HEK293 (cell line): Measurements from ENCODE around the gene MED29.

Experiments used
- FEZF1 ChIP-seq: fragments of 450-650 bp; formaldehyde crosslinking; IDR thresholded peaks from 2 replicates; pipeline ENCODE4 v1.5.1; 2016; ENCODE audit warnings: missing biosample characterization, missing genetic modification characterization
- GFI1B ChIP-seq: fragments of 450-650 bp; formaldehyde crosslinking; IDR thresholded peaks from 2 replicates; pipeline ENCODE4 v1.5.1; 2016; ENCODE audit warnings: missing biosample characterization, missing genetic modification characterization
- GLI2 ChIP-seq: fragments of 450-650 bp; formaldehyde crosslinking; IDR thresholded peaks from 2 replicates; pipeline ENCODE4; 2017; ENCODE audit warnings: missing biosample characterization, missing genetic modification characterization, low read depth, borderline replicate concordance
- HOXC10 ChIP-seq: sonication (generic); formaldehyde crosslinking; IDR thresholded peaks from 2 replicates; pipeline ENCODE4 v1.8.1; 2023; ENCODE audit warnings: mild to moderate bottlenecking, missing genetic modification reagents
- MYNN ChIP-seq: fragments of 450-650 bp; formaldehyde crosslinking; IDR thresholded peaks from 2 replicates; pipeline ENCODE4 v1.5.1; 2016; ENCODE audit warnings: missing biosample characterization, missing genetic modification characterization, borderline replicate concordance
- MZF1 ChIP-seq: fragments of 450-650 bp; formaldehyde crosslinking; IDR thresholded peaks from 2 replicates; pipeline ENCODE4 v1.5.1; 2017; ENCODE audit warnings: missing biosample characterization, missing genetic modification characterization, borderline replicate concordance
- TSHZ1 ChIP-seq: fragments of 450-650 bp; formaldehyde crosslinking; IDR thresholded peaks from 2 replicates; pipeline ENCODE4 v1.5.1; 2016; ENCODE audit warnings: missing biosample characterization, missing genetic modification characterization, borderline replicate concordance
- YY2 ChIP-seq: fragments of 450-650 bp; formaldehyde crosslinking; IDR thresholded peaks from 2 replicates; pipeline ENCODE4 v1.5.1; 2016; ENCODE audit warnings: missing biosample characterization, missing genetic modification characterization
- ZEB2 ChIP-seq: fragments of 450-650 bp; formaldehyde crosslinking; IDR thresholded peaks from 2 replicates; pipeline ENCODE4 v1.5.1; 2016; ENCODE audit warnings: missing biosample characterization, missing genetic modification characterization
- ZNF112 ChIP-seq: fragments of 450-650 bp; formaldehyde crosslinking; IDR thresholded peaks from 2 replicates; pipeline ENCODE4 v1.5.0; 2017; ENCODE audit warnings: missing biosample characterization, missing genetic modification characterization
- ZNF138 ChIP-seq: fragments of 450-650 bp; formaldehyde crosslinking; IDR thresholded peaks from 2 replicates; pipeline ENCODE4 v1.5.1; 2016; ENCODE audit warnings: missing biosample characterization, missing genetic modification characterization, borderline replicate concordance
- ZNF169 ChIP-seq: fragments of 450-650 bp; formaldehyde crosslinking; IDR thresholded peaks from 2 replicates; pipeline ENCODE4 v1.5.1; 2016; ENCODE audit warnings: missing biosample characterization, missing genetic modification characterization
- ZNF2 ChIP-seq: fragments of 450-650 bp; formaldehyde crosslinking; IDR thresholded peaks from 2 replicates; pipeline ENCODE4 v1.5.1; 2016; ENCODE audit warnings: missing biosample characterization, missing genetic modification characterization
- ZNF248 ChIP-seq: fragments of 450-650 bp; formaldehyde crosslinking; IDR thresholded peaks from 2 replicates; pipeline ENCODE4 v1.5.1; 2017; ENCODE audit warnings: missing biosample characterization, missing genetic modification characterization
- ZNF324 ChIP-seq: fragments of 450-650 bp; formaldehyde crosslinking; IDR thresholded peaks from 2 replicates; pipeline ENCODE4 v1.5.1; 2016; ENCODE audit warnings: missing biosample characterization, missing genetic modification characterization
- ZNF510 ChIP-seq: fragments of 450-650 bp; formaldehyde crosslinking; IDR thresholded peaks from 2 replicates; pipeline ENCODE4 v1.5.1; 2018; ENCODE audit warnings: mild to moderate bottlenecking, missing genetic modification characterization, missing biosample characterization; ENCODE audit not compliant: insufficient replicate concordance
- ZNF521 ChIP-seq: fragments of 450-650 bp; formaldehyde crosslinking; IDR thresholded peaks from 2 replicates; pipeline ENCODE4 v1.5.1; 2017; ENCODE audit warnings: missing biosample characterization, mild to moderate bottlenecking, missing genetic modification characterization
- ZNF555 ChIP-seq: fragments of 450-650 bp; formaldehyde crosslinking; conservative IDR thresholded peaks from 2 replicates; pipeline ENCODE4 v1.5.1; 2017; ENCODE audit warnings: missing biosample characterization, mild to moderate bottlenecking, missing genetic modification characterization, inconsistent platforms
- ZNF600 ChIP-seq: fragments of 450-650 bp; formaldehyde crosslinking; IDR thresholded peaks from 2 replicates; pipeline ENCODE4 v1.5.1; 2016; ENCODE audit warnings: missing biosample characterization, missing genetic modification characterization
- ZNF610 ChIP-seq: fragments of 450-650 bp; formaldehyde crosslinking; IDR thresholded peaks from 2 replicates; pipeline ENCODE4 v1.5.1; 2016; ENCODE audit warnings: missing biosample characterization, missing genetic modification characterization, borderline replicate concordance
- ZNF621 ChIP-seq: fragments of 450-650 bp; formaldehyde crosslinking; IDR thresholded peaks from 2 replicates; pipeline ENCODE4 v1.5.1; 2017; ENCODE audit warnings: missing biosample characterization, missing genetic modification characterization
- ZNF623 ChIP-seq: fragments of 450-650 bp; formaldehyde crosslinking; IDR thresholded peaks from 2 replicates; pipeline ENCODE4 v1.5.1; 2016; ENCODE audit warnings: missing biosample characterization, missing genetic modification characterization
- ZNF658 ChIP-seq: fragments of 450-650 bp; formaldehyde crosslinking; IDR thresholded peaks from 2 replicates; pipeline ENCODE4; 2016; ENCODE audit warnings: missing biosample characterization, missing genetic modification characterization
- ZNF701 ChIP-seq: fragments of 450-650 bp; formaldehyde crosslinking; IDR thresholded peaks from 2 replicates; pipeline ENCODE4 v1.5.1; 2016; ENCODE audit warnings: missing biosample characterization, missing genetic modification characterization
- ZSCAN30 ChIP-seq: fragments of 450-650 bp; IDR thresholded peaks from 2 replicates; pipeline ENCODE4 v1.5.1; 2018; ENCODE audit warnings: missing biosample characterization, mild to moderate bottlenecking, missing genetic modification characterization, moderate library complexity
- TF ChIP-seq, protein P1 (sequence below): fragments of 450-650 bp; formaldehyde crosslinking; conservative IDR thresholded peaks from 2 replicates; pipeline ENCODE4 v1.5.1; 2016; ENCODE audit warnings: low read depth, missing biosample characterization, missing genetic modification characterization
- TF ChIP-seq, protein P2 (sequence below): fragments of 450-650 bp; formaldehyde crosslinking; IDR thresholded peaks from 2 replicates; pipeline ENCODE4 v1.5.1; 2016; ENCODE audit warnings: missing biosample characterization, missing genetic modification characterization
- TF ChIP-seq, protein P3 (sequence below): fragments of 450-650 bp; formaldehyde crosslinking; IDR thresholded peaks from 2 replicates; pipeline ENCODE4 v1.5.1; 2016; ENCODE audit warnings: missing biosample characterization, missing genetic modification characterization, low read depth
- TF ChIP-seq, protein P4 (sequence below): fragments of 450-650 bp; formaldehyde crosslinking; IDR thresholded peaks from 2 replicates; pipeline ENCODE4 v1.5.1; 2017; ENCODE audit warnings: missing biosample characterization, missing genetic modification characterization

MED29 gene

GRCh38 chr19:39411832-39412099, 20.6 kb downstream of the MED29 start (continued):
- no peak for TF ChIP-seq ZNF701
- TF ChIP-seq MZF1 (tag by site-specific recombination): peak; percentile 89
- no peak for TF ChIP-seq ZNF510 (tag by site-specific recombination)
- no peak for TF ChIP-seq TSHZ1 (tag by site-specific recombination)
- TF ChIP-seq ZNF555 (tag by site-specific recombination): no peak
- TF ChIP-seq ZNF600: peak; percentile 30; the same call in 1 of the 2 replicates
- no peak for TF ChIP-seq ZNF248 (tag by site-specific recombination)
- TF ChIP-seq, protein P1, sequence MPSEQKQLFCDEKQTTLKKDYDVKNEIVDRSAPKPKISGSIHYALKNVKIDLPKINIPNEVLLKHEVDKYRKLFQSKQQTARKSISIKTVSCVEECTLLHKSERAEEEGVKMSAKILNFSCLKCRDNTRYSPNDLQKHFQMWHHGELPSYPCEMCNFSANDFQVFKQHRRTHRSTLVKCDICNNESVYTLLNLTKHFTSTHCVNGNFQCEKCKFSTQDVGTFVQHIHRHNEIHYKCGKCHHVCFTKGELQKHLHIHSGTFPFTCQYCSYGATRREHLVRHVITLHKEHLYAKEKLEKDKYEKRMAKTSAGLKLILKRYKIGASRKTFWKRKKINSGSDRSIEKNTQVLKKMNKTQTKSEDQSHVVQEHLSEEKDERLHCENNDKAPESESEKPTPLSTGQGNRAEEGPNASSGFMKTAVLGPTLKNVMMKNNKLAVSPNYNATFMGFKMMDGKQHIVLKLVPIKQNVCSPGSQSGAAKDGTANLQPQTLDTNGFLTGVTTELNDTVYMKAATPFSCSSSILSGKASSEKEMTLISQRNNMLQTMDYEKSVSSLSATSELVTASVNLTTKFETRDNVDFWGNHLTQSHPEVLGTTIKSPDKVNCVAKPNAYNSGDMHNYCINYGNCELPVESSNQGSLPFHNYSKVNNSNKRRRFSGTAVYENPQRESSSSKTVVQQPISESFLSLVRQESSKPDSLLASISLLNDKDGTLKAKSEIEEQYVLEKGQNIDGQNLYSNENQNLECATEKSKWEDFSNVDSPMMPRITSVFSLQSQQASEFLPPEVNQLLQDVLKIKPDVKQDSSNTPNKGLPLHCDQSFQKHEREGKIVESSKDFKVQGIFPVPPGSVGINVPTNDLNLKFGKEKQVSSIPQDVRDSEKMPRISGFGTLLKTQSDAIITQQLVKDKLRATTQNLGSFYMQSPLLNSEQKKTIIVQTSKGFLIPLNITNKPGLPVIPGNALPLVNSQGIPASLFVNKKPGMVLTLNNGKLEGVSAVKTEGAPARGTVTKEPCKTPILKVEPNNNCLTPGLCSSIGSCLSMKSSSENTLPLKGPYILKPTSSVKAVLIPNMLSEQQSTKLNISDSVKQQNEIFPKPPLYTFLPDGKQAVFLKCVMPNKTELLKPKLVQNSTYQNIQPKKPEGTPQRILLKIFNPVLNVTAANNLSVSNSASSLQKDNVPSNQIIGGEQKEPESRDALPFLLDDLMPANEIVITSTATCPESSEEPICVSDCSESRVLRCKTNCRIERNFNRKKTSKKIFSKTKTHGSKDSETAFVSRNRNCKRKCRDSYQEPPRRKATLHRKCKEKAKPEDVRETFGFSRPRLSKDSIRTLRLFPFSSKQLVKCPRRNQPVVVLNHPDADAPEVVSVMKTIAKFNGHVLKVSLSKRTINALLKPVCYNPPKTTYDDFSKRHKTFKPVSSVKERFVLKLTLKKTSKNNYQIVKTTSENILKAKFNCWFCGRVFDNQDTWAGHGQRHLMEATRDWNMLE (tag by site-specific recombination): peak; percentile 50; the same call in 1 of the 2 replicates
- TF ChIP-seq FEZF1 (tag by site-specific recombination): no peak
- TF ChIP-seq MYNN (tag by site-specific recombination): no peak
- TF ChIP-seq ZNF621: no peak
- TF ChIP-seq ZNF623: no peak
- TF ChIP-seq HOXC10 (CRISPR knock-in tag): no peak
- TF ChIP-seq ZNF658: no peak
- TF ChIP-seq ZNF2 (tag by site-specific recombination): peak; percentile 95; the same call in 1 of the 2 replicates
- TF ChIP-seq, protein P2, sequence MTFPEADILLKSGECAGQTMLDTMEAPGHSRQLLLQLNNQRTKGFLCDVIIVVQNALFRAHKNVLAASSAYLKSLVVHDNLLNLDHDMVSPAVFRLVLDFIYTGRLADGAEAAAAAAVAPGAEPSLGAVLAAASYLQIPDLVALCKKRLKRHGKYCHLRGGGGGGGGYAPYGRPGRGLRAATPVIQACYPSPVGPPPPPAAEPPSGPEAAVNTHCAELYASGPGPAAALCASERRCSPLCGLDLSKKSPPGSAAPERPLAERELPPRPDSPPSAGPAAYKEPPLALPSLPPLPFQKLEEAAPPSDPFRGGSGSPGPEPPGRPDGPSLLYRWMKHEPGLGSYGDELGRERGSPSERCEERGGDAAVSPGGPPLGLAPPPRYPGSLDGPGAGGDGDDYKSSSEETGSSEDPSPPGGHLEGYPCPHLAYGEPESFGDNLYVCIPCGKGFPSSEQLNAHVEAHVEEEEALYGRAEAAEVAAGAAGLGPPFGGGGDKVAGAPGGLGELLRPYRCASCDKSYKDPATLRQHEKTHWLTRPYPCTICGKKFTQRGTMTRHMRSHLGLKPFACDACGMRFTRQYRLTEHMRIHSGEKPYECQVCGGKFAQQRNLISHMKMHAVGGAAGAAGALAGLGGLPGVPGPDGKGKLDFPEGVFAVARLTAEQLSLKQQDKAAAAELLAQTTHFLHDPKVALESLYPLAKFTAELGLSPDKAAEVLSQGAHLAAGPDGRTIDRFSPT (tag by site-specific recombination): no peak
- TF ChIP-seq ZNF324: no peak
- TF ChIP-seq ZNF521 (tag by site-specific recombination): no peak
- TF ChIP-seq, protein P3, sequence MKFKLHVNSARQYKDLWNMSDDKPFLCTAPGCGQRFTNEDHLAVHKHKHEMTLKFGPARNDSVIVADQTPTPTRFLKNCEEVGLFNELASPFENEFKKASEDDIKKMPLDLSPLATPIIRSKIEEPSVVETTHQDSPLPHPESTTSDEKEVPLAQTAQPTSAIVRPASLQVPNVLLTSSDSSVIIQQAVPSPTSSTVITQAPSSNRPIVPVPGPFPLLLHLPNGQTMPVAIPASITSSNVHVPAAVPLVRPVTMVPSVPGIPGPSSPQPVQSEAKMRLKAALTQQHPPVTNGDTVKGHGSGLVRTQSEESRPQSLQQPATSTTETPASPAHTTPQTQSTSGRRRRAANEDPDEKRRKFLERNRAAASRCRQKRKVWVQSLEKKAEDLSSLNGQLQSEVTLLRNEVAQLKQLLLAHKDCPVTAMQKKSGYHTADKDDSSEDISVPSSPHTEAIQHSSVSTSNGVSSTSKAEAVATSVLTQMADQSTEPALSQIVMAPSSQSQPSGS (tag by site-specific recombination): no peak
- TF ChIP-seq ZNF169: no peak
- TF ChIP-seq YY2 (tag by site-specific recombination): peak; percentile 55; the same call in 1 of the 2 replicates
- no peak for TF ChIP-seq ZEB2
- TF ChIP-seq, protein P4, sequence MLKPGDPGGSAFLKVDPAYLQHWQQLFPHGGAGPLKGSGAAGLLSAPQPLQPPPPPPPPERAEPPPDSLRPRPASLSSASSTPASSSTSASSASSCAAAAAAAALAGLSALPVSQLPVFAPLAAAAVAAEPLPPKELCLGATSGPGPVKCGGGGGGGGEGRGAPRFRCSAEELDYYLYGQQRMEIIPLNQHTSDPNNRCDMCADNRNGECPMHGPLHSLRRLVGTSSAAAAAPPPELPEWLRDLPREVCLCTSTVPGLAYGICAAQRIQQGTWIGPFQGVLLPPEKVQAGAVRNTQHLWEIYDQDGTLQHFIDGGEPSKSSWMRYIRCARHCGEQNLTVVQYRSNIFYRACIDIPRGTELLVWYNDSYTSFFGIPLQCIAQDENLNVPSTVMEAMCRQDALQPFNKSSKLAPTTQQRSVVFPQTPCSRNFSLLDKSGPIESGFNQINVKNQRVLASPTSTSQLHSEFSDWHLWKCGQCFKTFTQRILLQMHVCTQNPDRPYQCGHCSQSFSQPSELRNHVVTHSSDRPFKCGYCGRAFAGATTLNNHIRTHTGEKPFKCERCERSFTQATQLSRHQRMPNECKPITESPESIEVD (tag by site-specific recombination): no peak
- no peak for TF ChIP-seq ZSCAN30 (tag by site-specific recombination)
- no peak for TF ChIP-seq ZNF138 (tag by site-specific recombination)
- no peak for TF ChIP-seq ZNF610 (tag by site-specific recombination)
- TF ChIP-seq GFI1B (tag by site-specific recombination): no peak
- no peak for TF ChIP-seq GLI2 (tag by site-specific recombination)
- no peak for TF ChIP-seq ZNF112 (tag by site-specific recombination)
